ENCODE results near the gene FAM171A1.

Gene FAM171A1

DNA sequence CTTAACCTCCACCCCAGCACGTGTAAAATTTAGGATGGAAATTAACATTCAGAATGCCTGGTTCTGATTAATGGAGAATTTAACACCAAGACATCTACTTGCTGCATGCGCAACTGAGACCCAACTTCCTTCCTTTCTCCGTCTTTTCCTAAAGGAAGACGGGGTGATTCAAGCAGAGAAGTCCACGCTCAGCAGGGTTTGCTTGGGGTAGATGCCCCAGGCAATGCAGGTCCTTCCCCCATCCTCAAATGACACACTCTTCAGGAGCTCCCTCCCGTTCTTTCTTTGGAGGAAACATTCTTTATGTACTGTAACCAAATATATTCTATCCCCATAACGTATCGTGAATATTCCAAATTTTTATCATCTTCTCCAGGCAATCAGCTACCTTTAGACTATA, 47.0 kb downstream of the FAM171A1 start:
- Histone ChIP-seq H3K4me1 (ENCODE audit: control insufficient read depth in 1 of 2, insufficient read depth in 2 of 2, low read length in 2 of 2) (peaks cover 4 to 6% of the 10 kb centered on the region in 2 experiments), H3K23ac (ENCODE audit: low read length) (no peak overlapping the region), H3K4ac (ENCODE audit: low read depth, low read length) (no peak overlapping the region), H3K27ac (ENCODE audit: low read depth, low read length) (no peak overlapping the region), H4K12ac (ENCODE audit: low read depth, low read length) (no peak overlapping the region), H3K14ac (ENCODE audit: low read length) (no peak overlapping the region), H3K9ac (ENCODE audit: low read length) (no peak overlapping the region), H4K8ac (ENCODE audit: low read depth, low read length) (no peak overlapping the region), H3K36me3 (ENCODE audit: control insufficient read depth in 1 of 2, insufficient read depth in 2 of 2, low read length in 2 of 2) (no peaks in the 10 kb centered on the region), H2BK5ac (ENCODE audit: low read depth, low read length, poor library complexity) (no peak overlapping the region), H2AK5ac (ENCODE audit: low read length) (no peak overlapping the region), H3K27me3 (ENCODE audit: insufficient read depth, low read length) (no peaks in the 10 kb centered on the region), H3K4me3 (ENCODE audit: low read depth, low read length) (no peak overlapping the region), H2BK120ac (ENCODE audit: insufficient read depth, low read length, poor library complexity) (no peak overlapping the region), H3K18ac (ENCODE audit: low read length) (no peak overlapping the region), H3K4me2 (ENCODE audit: low read length) (no peak overlapping the region), H3K79me1 (ENCODE audit: low read length) (no peaks in the 10 kb centered on the region), H2AFZ (ENCODE audit: insufficient read depth, low read length, poor library complexity) (no peak overlapping the region), H4K91ac (ENCODE audit: low read depth, low read length) (no peak overlapping the region), H3K9me3 (ENCODE audit: insufficient read depth, low read depth, low read length) (peaks cover 2% of the 10 kb centered on the region), H3K79me2 (ENCODE audit: control insufficient read depth, insufficient read depth, low read length, poor library complexity) (no peaks in the 10 kb centered on the region), H2BK12ac (ENCODE audit: low read length) (no peak overlapping the region)
- no peak for DNase-seq
- 100% methylated on average over 2 of the region's 8 CpGs for WGBS (ENCODE audit: extremely low coverage, insufficient coverage, insufficient read length)

- Histone ChIP-seq H3K36me3 (ENCODE audit: control insufficient read depth in 1 of 2, insufficient read depth in 2 of 2, low read length in 2 of 2) (no peaks in the 10 kb centered on the region), H3K27me3 (ENCODE audit: insufficient read depth, low read length) (no peaks in the 10 kb centered on the region), H3K4me2 (ENCODE audit: low read length) (no peak overlapping the region), H3K23ac (ENCODE audit: low read length) (no peak overlapping the region), H2BK12ac (ENCODE audit: low read length) (no peak overlapping the region), H3K4me1 (ENCODE audit: control insufficient read depth in 1 of 2, insufficient read depth in 2 of 2, low read length in 2 of 2) (peaks cover 4 to 6% of the 10 kb centered on the region in 2 experiments), H3K14ac (ENCODE audit: low read length) (no peak overlapping the region), H4K12ac (ENCODE audit: low read depth, low read length) (no peak overlapping the region), H3K27ac (ENCODE audit: low read depth, low read length) (no peak overlapping the region), H2BK120ac (ENCODE audit: insufficient read depth, low read length, poor library complexity) (no peak overlapping the region), H3K79me1 (ENCODE audit: low read length) (no peaks in the 10 kb centered on the region), H3K9me3 (ENCODE audit: insufficient read depth, low read depth, low read length) (peaks cover 2% of the 10 kb centered on the region), H3K4me3 (ENCODE audit: low read depth, low read length) (no peak overlapping the region), H4K8ac (ENCODE audit: low read depth, low read length) (no peak overlapping the region), H3K79me2 (ENCODE audit: control insufficient read depth, insufficient read depth, low read length, poor library complexity) (no peaks in the 10 kb centered on the region), H2AK5ac (ENCODE audit: low read length) (no peak overlapping the region), H3K9ac (ENCODE audit: low read length) (no peak overlapping the region), H2BK5ac (ENCODE audit: low read depth, low read length, poor library complexity) (no peak overlapping the region), H3K18ac (ENCODE audit: low read length) (no peak overlapping the region), H3K4ac (ENCODE audit: low read depth, low read length) (no peak overlapping the region), H4K91ac (ENCODE audit: low read depth, low read length) (no peak overlapping the region), H2AFZ (ENCODE audit: insufficient read depth, low read length, poor library complexity) (no peak overlapping the region)
- no CpG with 5 or more reads among the region's 2 CpGs for WGBS (ENCODE audit: extremely low coverage, insufficient coverage, insufficient read length)
- DNase-seq, result no peak
Measured at GRCh38 chr10:15322356-15322755, 48.7 kb downstream of the FAM171A1 start.

DNA sequence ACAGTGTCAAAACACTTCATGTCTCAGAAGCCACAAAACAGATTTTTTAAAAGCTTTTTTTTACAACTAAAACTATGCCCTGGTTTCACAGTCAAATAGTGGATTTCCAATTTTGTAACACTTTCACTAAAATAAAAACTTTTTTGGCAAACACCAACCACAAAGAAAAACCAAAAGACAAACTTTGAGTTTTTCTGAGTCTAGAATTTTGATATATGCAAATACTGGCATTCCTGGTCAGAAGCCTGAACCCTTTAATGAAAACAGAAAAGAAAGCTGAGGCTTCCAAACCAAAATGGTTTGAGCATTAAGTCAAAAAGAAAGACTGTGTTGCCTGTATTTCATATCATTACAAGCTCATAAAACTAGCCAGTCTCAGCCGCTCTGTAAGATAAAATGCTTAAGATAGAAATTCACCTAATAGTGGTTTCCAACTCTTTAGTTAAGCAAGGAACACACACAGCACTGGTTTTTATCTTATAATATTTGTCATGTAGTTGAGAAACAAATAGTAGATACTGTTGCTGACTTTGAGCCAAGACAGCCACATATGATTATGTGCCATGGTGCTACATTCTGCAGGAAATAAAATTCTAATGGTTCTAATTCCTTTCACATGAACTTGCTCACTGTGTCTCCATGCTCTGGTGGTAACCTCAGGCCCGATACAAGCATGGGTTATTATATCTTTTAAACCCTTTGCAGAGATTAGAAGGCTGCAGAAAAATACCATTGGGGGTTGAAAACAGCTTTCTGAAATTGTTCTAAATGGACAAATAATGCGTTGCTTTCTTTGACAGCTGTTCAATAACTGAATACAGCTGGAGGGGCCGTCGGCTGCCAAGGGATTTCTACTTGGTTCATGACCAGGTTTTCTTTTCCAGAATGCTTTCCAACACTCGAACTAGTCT, 49.4 kb downstream of the FAM171A1 start:
- H2BK5ac ChIP-seq (ENCODE audit: low read depth, low read length, poor library complexity), result no peak overlapping the region
- no peaks in the 10 kb centered on the region for H3K36me3 ChIP-seq (ENCODE audit: control insufficient read depth in 1 of 2, insufficient read depth in 2 of 2, low read length in 2 of 2)
- no peak overlapping the region for H2AFZ ChIP-seq (ENCODE audit: insufficient read depth, low read length, poor library complexity)
- no peaks in the 10 kb centered on the region for H3K79me2 ChIP-seq (ENCODE audit: control insufficient read depth, insufficient read depth, low read length, poor library complexity)
- no peak overlapping the region for H3K4me3 ChIP-seq (ENCODE audit: low read depth, low read length)
- no peaks in the 10 kb centered on the region for H3K79me1 ChIP-seq (ENCODE audit: low read length)
- no peak overlapping the region for H3K18ac ChIP-seq (ENCODE audit: low read length)
- no peak overlapping the region for H2BK120ac ChIP-seq (ENCODE audit: insufficient read depth, low read length, poor library complexity)
- H4K91ac ChIP-seq (ENCODE audit: low read depth, low read length), result no peak overlapping the region
- H3K4me2 ChIP-seq (ENCODE audit: low read length), result no peak overlapping the region
- H3K4me1 ChIP-seq (ENCODE audit: control insufficient read depth in 1 of 2, insufficient read depth in 2 of 2, low read length in 2 of 2), result peaks cover 6% of the 10 kb centered on the region in 2 experiments
- no peak for DNase-seq
- WGBS (ENCODE audit: extremely low coverage, insufficient coverage, insufficient read length), result no CpG with 5 or more reads among the region's 6 CpGs
- no peak overlapping the region for H3K14ac ChIP-seq (ENCODE audit: low read length)
- H4K8ac ChIP-seq (ENCODE audit: low read depth, low read length), result no peak overlapping the region
- no peak overlapping the region for H3K9ac ChIP-seq (ENCODE audit: low read length)
- H3K27me3 ChIP-seq (ENCODE audit: insufficient read depth, low read length), result no peaks in the 10 kb centered on the region
- no peak overlapping the region for H3K27ac ChIP-seq (ENCODE audit: low read depth, low read length)
- H4K12ac ChIP-seq (ENCODE audit: low read depth, low read length), result no peak overlapping the region
- no peak overlapping the region for H3K4ac ChIP-seq (ENCODE audit: low read depth, low read length)
- H3K23ac ChIP-seq (ENCODE audit: low read length), result no peak overlapping the region
- peaks cover 2% of the 10 kb centered on the region for H3K9me3 ChIP-seq (ENCODE audit: insufficient read depth, low read depth, low read length)
- H2AK5ac ChIP-seq (ENCODE audit: low read length), result no peak overlapping the region
- H2BK12ac ChIP-seq (ENCODE audit: low read length), result no peak overlapping the region

- Histone ChIP-seq H4K12ac (ENCODE audit: low read depth, low read length) (no peak overlapping the region), H4K91ac (ENCODE audit: low read depth, low read length) (no peak overlapping the region), H3K4me2 (ENCODE audit: low read length) (no peak overlapping the region), H2BK12ac (ENCODE audit: low read length) (no peak overlapping the region), H3K9me3 (ENCODE audit: insufficient read depth, low read depth, low read length) (peaks cover 2% of the 10 kb centered on the region), H3K18ac (ENCODE audit: low read length) (no peak overlapping the region), H2BK120ac (ENCODE audit: insufficient read depth, low read length, poor library complexity) (no peak overlapping the region), H3K9ac (ENCODE audit: low read length) (no peak overlapping the region), H3K14ac (ENCODE audit: low read length) (no peak overlapping the region), H3K27ac (ENCODE audit: low read depth, low read length) (no peak overlapping the region), H2BK5ac (ENCODE audit: low read depth, low read length, poor library complexity) (no peak overlapping the region), H2AK5ac (ENCODE audit: low read length) (no peak overlapping the region), H4K8ac (ENCODE audit: low read depth, low read length) (no peak overlapping the region), H3K79me1 (ENCODE audit: low read length) (no peaks in the 10 kb centered on the region), H3K4me3 (ENCODE audit: low read depth, low read length) (no peak overlapping the region), H3K4me1 (ENCODE audit: control insufficient read depth in 1 of 2, insufficient read depth in 2 of 2, low read length in 2 of 2) (peaks cover 12% of the 10 kb centered on the region in 2 experiments), H2AFZ (ENCODE audit: insufficient read depth, low read length, poor library complexity) (no peak overlapping the region), H3K23ac (ENCODE audit: low read length) (no peak overlapping the region), H3K79me2 (ENCODE audit: control insufficient read depth, insufficient read depth, low read length, poor library complexity) (no peaks in the 10 kb centered on the region), H3K4ac (ENCODE audit: low read depth, low read length) (no peak overlapping the region), H3K27me3 (ENCODE audit: insufficient read depth, low read length) (no peaks in the 10 kb centered on the region), H3K36me3 (ENCODE audit: control insufficient read depth in 1 of 2, insufficient read depth in 2 of 2, low read length in 2 of 2) (no peaks in the 10 kb centered on the region)
- no CpG with 5 or more reads among the region's 3 CpGs for WGBS (ENCODE audit: extremely low coverage, insufficient coverage, insufficient read length)
- DNase-seq, result no peak
Measured at GRCh38 chr10:15320522-15321203, 50.4 kb downstream of the FAM171A1 start.

Measured in trophoblast cell (in vitro differentiated cells and primary cell).